HL-60 (cell line): Measurements from ENCODE around the gene ATG16L1.

ENCODE experiments used
- CTCF ChIP-seq: IDR thresholded peaks from one replicate; pipeline ENCODE4 v1.5.1; 2011; ENCODE audit warnings: low read length, control low read depth, inconsistent platforms; ENCODE audit not compliant: insufficient read depth
- TF ChIP-seq, protein P1 (sequence below): IDR thresholded peaks from 2 replicates; pipeline ENCODE4 v1.6.1; 2012; ENCODE audit warnings: low read depth; ENCODE audit not compliant: insufficient replicate concordance

DNA sequence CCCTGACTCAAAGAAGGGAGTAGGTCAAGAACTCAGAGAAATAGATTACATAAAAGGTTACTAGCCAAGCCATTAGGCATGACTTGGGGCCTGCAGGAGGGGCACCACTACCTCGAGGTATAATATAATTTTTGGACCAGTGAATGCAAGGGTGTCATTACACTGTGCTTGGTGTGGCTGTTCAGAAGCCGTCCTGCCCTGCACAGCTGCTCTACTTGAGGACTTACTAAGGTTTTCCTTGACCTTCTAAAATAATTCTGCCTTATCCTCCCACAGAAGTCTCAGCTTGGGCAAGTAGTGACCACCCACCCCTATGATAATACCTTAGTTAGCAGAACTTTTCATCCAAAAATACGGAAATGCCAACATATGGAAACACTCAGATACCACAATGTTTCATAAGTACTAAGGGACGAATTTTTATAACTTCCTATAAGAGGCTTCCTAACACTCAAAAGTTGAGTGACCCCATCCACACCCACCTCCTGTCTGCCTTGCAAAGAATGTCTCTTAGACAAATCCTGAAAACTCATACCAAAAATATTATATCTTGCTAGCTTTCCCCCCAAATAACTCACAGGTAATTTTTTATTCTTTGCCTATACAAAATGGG is 17.7 kb upstream of the ATG16L1 start:
- TF ChIP-seq CTCF, result no peak
- TF ChIP-seq, protein P1, sequence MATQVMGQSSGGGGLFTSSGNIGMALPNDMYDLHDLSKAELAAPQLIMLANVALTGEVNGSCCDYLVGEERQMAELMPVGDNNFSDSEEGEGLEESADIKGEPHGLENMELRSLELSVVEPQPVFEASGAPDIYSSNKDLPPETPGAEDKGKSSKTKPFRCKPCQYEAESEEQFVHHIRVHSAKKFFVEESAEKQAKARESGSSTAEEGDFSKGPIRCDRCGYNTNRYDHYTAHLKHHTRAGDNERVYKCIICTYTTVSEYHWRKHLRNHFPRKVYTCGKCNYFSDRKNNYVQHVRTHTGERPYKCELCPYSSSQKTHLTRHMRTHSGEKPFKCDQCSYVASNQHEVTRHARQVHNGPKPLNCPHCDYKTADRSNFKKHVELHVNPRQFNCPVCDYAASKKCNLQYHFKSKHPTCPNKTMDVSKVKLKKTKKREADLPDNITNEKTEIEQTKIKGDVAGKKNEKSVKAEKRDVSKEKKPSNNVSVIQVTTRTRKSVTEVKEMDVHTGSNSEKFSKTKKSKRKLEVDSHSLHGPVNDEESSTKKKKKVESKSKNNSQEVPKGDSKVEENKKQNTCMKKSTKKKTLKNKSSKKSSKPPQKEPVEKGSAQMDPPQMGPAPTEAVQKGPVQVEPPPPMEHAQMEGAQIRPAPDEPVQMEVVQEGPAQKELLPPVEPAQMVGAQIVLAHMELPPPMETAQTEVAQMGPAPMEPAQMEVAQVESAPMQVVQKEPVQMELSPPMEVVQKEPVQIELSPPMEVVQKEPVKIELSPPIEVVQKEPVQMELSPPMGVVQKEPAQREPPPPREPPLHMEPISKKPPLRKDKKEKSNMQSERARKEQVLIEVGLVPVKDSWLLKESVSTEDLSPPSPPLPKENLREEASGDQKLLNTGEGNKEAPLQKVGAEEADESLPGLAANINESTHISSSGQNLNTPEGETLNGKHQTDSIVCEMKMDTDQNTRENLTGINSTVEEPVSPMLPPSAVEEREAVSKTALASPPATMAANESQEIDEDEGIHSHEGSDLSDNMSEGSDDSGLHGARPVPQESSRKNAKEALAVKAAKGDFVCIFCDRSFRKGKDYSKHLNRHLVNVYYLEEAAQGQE, result no peak
